HFF-Myc (cell line): ENCODE measurements around the gene TRAF3.

Experiments
- DNase-seq: peaks from one replicate; pipeline ENCODE4 v3.0.0-alpha.2; 2011; ENCODE audit warnings: low read depth; ENCODE audit errors: extremely low read depth
- H3K4me3 ChIP-seq: replicated peaks from 2 replicates; pipeline ENCODE4 v1.5.1; 2011; ENCODE audit warnings: low read depth, mild to moderate bottlenecking, control low read depth, low read length
- TF ChIP-seq, protein P1 (sequence below): IDR thresholded peaks from 2 replicates; pipeline ENCODE4 v1.5.1; 2012; ENCODE audit warnings: mild to moderate bottlenecking, low read depth, low read length, control low read depth; ENCODE audit errors: missing control alignments

Gene TRAF3

DNA sequence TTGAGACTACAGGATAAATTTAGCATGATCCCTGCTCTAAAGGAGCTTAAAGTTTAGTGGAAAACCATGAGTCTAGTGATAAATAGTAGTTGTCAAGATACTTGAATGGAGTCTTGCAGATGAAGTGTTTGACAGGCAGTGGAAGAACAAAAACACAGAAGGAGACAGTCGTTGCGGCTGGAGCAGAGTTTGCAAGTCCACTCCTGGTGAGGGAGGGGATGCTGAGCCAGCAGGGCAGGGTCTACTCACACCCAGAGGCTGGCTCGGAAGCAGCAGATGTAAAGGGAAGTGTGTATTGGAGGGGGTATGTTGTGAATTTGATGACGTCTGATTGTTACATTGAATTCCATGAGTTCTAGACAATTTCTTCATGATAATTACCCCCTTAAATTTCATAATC is 61.3 kb downstream of the TRAF3 start:
- no peak for DNase-seq
- H3K4me3 ChIP-seq, result no peak overlapping the region
- TF ChIP-seq, protein P1, sequence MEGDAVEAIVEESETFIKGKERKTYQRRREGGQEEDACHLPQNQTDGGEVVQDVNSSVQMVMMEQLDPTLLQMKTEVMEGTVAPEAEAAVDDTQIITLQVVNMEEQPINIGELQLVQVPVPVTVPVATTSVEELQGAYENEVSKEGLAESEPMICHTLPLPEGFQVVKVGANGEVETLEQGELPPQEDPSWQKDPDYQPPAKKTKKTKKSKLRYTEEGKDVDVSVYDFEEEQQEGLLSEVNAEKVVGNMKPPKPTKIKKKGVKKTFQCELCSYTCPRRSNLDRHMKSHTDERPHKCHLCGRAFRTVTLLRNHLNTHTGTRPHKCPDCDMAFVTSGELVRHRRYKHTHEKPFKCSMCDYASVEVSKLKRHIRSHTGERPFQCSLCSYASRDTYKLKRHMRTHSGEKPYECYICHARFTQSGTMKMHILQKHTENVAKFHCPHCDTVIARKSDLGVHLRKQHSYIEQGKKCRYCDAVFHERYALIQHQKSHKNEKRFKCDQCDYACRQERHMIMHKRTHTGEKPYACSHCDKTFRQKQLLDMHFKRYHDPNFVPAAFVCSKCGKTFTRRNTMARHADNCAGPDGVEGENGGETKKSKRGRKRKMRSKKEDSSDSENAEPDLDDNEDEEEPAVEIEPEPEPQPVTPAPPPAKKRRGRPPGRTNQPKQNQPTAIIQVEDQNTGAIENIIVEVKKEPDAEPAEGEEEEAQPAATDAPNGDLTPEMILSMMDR, result no peak

DNA sequence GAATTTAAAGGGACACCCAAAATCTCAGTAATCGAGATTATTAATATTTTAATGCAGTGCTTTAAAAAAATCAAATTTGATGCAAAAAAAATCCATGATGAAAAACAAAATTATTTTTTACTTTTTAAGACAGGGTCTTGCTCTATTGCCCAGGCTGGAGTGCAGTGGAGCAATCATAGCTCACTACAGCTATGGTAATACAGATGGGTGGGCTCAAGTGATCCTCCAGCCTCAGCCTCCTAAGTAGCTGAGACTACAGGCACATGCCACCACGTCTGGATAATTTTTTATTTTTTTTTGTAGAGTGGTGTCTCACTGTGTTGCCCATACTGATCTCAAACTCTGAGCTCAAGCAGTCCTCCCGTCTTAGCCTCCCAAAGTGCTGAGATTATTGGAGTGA is 62.9 kb downstream of the TRAF3 start:
- no peak for DNase-seq
- TF ChIP-seq, protein P1, result no peak
- H3K4me3 ChIP-seq, result no peak overlapping the region

DNA sequence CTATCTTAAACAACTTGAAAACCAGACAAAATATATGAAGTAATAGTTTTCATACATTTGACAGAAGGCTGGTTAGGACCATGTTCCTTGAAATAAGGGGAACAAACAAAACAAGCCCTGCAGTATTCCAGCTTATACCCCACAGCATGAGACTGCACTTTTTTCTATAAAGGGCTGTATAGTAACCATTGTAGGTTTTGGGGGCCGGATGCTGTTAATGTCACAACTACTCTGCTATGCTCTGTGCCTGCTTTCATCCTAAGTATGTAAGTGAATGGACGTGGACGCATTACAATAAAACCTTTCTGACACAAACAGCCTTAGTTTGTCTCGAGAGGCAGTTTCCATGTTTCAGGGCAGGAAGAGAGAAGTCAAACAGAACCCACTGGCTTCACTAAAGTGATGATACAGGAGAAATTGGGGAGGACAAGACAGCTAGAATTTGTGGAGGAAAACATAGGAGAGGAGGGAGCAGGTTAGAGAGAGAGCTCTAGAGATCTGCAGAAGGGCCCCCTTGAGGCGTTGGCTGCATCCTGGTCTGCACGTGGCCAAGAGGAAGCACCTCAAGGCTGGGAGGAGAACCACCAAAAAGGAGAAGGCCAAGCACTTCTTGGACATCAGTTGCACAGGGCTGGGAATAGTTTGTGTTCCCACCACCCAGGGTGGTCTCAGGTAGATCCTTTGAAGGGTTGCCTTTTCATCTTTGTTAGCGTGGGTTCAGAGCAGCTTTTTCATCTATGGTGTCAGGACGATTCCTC is 63.7 kb downstream of the TRAF3 start:
- TF ChIP-seq, protein P1, result no peak
- no peak for DNase-seq
- H3K4me3 ChIP-seq, result no peak overlapping the region

DNA sequence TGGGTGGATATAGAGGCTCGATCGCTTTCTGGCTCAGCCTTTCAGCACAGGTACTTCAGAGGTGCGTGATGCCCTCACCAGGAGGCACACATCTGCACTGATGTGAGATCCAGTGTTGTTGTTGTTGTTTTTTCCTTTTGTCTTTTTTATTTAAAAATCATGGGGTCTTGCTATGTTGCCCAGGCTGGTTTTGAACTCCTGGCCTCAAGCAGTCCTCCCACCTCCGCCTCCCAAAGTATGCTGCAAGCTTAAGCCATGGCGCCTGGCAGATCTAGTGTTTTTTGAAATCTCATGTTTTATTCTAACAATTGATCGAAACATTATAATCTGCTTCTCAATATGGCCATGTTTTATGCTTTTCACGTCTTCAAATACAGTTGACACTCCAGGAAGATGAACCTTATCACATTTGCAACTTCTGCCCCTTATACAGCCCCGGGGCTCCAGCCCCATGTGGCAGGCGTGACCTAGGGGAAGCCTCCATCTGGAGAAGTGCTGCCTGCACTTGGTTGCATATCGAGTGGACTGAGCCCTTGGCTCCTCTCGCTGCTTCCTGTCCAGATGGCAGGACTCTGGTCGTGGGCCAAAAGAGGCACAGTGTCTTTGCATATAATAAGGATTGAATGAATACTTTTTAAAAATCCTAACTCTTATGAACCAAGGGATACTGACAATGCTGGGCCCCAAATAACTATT is 71.7 kb downstream of the TRAF3 start:
- no peak overlapping the region for H3K4me3 ChIP-seq
- TF ChIP-seq, protein P1, result no peak
- DNase-seq, result peak; percentile 63

DNA sequence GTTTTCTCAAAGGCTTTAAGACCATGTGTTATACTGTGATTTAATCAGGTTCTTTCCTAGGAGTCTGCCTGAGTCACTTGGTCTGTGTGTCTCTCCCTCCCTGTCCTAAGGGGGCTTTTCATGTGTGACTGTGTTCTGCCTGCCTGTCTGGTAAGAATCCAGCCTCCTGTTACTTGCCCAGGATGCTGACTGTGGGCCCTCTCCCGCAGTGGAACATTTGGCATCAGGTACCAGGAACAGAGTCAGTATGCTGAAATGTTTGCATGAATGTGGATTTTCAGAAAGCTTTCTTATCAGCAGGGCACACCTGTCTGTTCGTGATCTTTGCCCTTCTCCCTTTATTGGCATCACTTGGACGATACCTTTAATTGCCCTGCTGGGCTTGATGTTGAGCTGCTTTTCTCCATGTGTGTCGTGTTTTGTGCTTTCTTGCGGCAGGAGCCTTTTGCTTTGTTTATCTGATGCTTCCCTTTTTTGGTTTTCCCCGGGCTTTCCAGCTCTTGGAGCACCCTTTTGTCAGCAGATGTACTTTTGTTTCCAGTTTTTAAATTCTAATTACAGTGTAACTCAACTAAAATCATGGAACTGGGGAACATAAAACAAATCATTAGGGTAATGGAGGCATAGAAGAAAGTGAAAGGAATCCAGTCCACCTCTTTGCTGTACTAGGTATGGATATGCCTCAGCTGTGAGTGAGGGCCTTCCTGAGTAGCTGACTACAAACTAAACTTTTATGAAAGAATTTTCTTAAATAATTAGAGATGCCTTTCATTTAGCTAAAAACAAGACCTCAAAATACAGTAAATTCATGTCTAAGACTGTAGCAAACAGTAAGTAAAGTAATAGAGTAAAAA is 72.5 kb downstream of the TRAF3 start:
- H3K4me3 ChIP-seq, result no peak overlapping the region
- DNase-seq, result no peak
- TF ChIP-seq, protein P1, result no peak

DNA sequence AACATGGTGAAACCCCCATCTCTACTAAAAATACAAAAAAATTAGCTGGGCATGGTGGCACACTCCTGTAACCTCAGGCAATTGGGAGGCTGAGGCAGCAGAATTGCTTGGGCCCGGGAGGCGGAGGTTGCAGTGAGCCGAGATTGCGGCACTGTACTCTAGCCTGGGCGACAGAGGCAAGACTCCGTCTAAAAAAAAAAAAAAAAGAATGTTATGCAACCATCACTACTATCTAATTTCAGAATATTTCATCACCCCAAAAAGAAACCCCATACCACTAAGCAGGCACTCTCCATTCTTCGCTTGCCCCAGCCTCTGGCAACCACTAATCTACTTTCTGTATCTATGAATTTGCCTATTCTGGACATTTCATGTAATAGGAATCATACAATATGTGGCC is 76.4 kb downstream of the TRAF3 start:
- TF ChIP-seq, protein P1, result no peak
- no peak for DNase-seq
- no peak overlapping the region for H3K4me3 ChIP-seq
